ENCODE results near the gene NUDT21. TPM values are rescaled to one million over a fixed set of nuclear protein-coding genes. Genes with fewer than 3 reads are reported as not detected.

The NUDT21 gene
- total and polyA plus RNA-seq, 10 of the 15 experiments (the other 5 are each of a cell fraction or from before 2014, with no cell fraction given), result 70.1 to 229 (median 127) TPM

GRCh38 chr16:56468800-56469199 lies 17.7 kb upstream of the NUDT21 start:
- no peak for DNase-seq (ENCODE audit: low read depth, low spot score)
- no TSS peak for BruUV-seq (replicated peaks)
- Histone ChIP-seq H3K9ac (ENCODE audit: control insufficient read depth, insufficient read depth, low read length) (no peak overlapping the region), H3K4me1 (ENCODE audit: control insufficient read depth, insufficient read depth, low read length) (no peaks in the 10 kb centered on the region), H3K27me3 (replicated peaks in 1 of 2; ENCODE audit: control insufficient read depth in 2 of 2, insufficient read depth in 2 of 2, low read length in 1 of 2) (no peaks in the 10 kb centered on the region), H4K20me1 (ENCODE audit: control insufficient read depth, insufficient read depth) (no peaks in the 10 kb centered on the region), H3K4me3 (no peak overlapping the region), H3K9me3 (replicated peaks; ENCODE audit: control insufficient read depth, insufficient read depth, low read length) (no peaks in the 10 kb centered on the region), H3K4me2 (ENCODE audit: control insufficient read depth, insufficient read depth) (no peak overlapping the region), H3K36me3 (ENCODE audit: control insufficient read depth in 2 of 2, insufficient read depth in 2 of 2, low read length in 1 of 2) (peaks cover 5 to 49% of the 10 kb centered on the region in 2 experiments), H3K79me2 (ENCODE audit: control insufficient read depth, insufficient read depth, low read length) (no peaks in the 10 kb centered on the region), H2AFZ (ENCODE audit: control insufficient read depth, low read depth, low read length) (no peak overlapping the region), H3K27ac (ENCODE audit: control insufficient read depth, insufficient read depth) (no peak overlapping the region)
- intact Hi-C loops (cut with micrococcal nuclease; ENCODE audit: unreplicated experiment) (no loop called here), in situ Hi-C loops (cut with MboI) (no loop called here)
- ATAC-seq, result no peak
- no peak for FAIRE-seq
- ChIA-PET SMC1A (ENCODE audit: uncharacterized antibody, unreplicated experiment) (no interaction called here), RAD21 (ENCODE audit: unreplicated experiment) (no interaction called here), CTCF (no interaction called here), POLR2A (no interaction called here)
- TF ChIP-seq NR2C1 (IDR thresholded peaks at IDR 0.05), result no peak
- no peak for TF ChIP-seq SREBF1 (IDR thresholded peaks at IDR 0.05; ENCODE audit: low read length)
- TF ChIP-seq SUZ12 (IDR thresholded peaks at IDR 0.05; ENCODE audit: unreplicated experiment), result no peak
- no peak for TF ChIP-seq ZNF207 (IDR thresholded peaks at IDR 0.05; ENCODE audit: borderline replicate concordance)
- TF ChIP-seq HCFC1 (IDR thresholded peaks at IDR 0.05; ENCODE audit: low read length), result no peak
- no peak for TF ChIP-seq ZSCAN29 (IDR thresholded peaks at IDR 0.05)
- no peak for TF ChIP-seq MAX (IDR thresholded peaks at IDR 0.05; ENCODE audit: low read depth, low read length)
- no peak for TF ChIP-seq PBX3 (IDR thresholded peaks at IDR 0.05; ENCODE audit: insufficient replicate concordance, low read depth, low read length)
- no peak for TF ChIP-seq SKIL (IDR thresholded peaks at IDR 0.05; ENCODE audit: low read depth, poor library complexity, severe bottlenecking)
- TF ChIP-seq RFX5 (IDR thresholded peaks at IDR 0.05; ENCODE audit: low read depth, low read length), result no peak
- TF ChIP-seq RAD21 (IDR thresholded peaks at IDR 0.05; ENCODE audit: insufficient read depth, low read depth, low read length), result no peak
- TF ChIP-seq HSF1 (IDR thresholded peaks at IDR 0.05; ENCODE audit: low read depth, low read length), result no peak
- no peak for TF ChIP-seq E4F1 (IDR thresholded peaks at IDR 0.05; ENCODE audit: borderline replicate concordance, partially characterized antibody)
- no peak for TF ChIP-seq PAX5 (IDR thresholded peaks at IDR 0.05; ENCODE audit: borderline replicate concordance, low read depth, low read length)
- no peak for TF ChIP-seq JUND (IDR thresholded peaks at IDR 0.05; ENCODE audit: low read depth, low read length)
- no peak for TF ChIP-seq CTCF (IDR thresholded peaks at IDR 0.05 in 2 of 3, conservative IDR thresholded peaks at IDR 0.05 in 1 of 3; ENCODE audit: control insufficient read depth in 2 of 3, extremely low read depth in 1 of 3, insufficient read depth in 1 of 3, low read depth in 3 of 3, low read length in 3 of 3)

Measured in GM12878 (cell line).